GM12891 (cell line): ENCODE data around the gene DGCR2.

Experiments
- DNase-seq: peaks from one replicate; pipeline ENCODE4 v3.0.0; 2011; ENCODE audit warnings: low spot score; ENCODE audit not compliant: insufficient read length
- FAIRE-seq: peaks from 2 replicates; lab custom pipeline; 2011; peaks lifted over from hg19 to GRCh38; lab: Jason Lieb, UNC
- PAX5 ChIP-seq: IDR thresholded peaks from 2 replicates; pipeline ENCODE4 v1.6.1; 2011; ENCODE audit warnings: low read length, moderate library complexity, mild to moderate bottlenecking; ENCODE audit not compliant: insufficient read depth, severe bottlenecking
- POLR2A ChIP-seq: IDR thresholded peaks from 2 replicates; pipeline ENCODE4 v1.6.1; 2011; ENCODE audit warnings: low read depth, low read length, control low read depth
- POLR2AphosphoS5 ChIP-seq: IDR thresholded peaks from 2 replicates; pipeline ENCODE4 v1.6.1; 2011; ENCODE audit warnings: low read depth, low read length, control low read depth
- POU2F2 ChIP-seq: IDR thresholded peaks from 2 replicates; pipeline ENCODE4 v1.6.1; 2011; ENCODE audit warnings: low read depth, mild to moderate bottlenecking, control low read depth, low read length, moderate library complexity
- SPI1 ChIP-seq: IDR thresholded peaks from 2 replicates; pipeline ENCODE4 v1.6.1; 2011; ENCODE audit warnings: low read depth, low read length, control low read depth
- TAF1 ChIP-seq: IDR thresholded peaks from 2 replicates; pipeline ENCODE4 v1.6.1; 2011; ENCODE audit warnings: low read depth, low read length, control low read depth

The DGCR2 gene

DNA sequence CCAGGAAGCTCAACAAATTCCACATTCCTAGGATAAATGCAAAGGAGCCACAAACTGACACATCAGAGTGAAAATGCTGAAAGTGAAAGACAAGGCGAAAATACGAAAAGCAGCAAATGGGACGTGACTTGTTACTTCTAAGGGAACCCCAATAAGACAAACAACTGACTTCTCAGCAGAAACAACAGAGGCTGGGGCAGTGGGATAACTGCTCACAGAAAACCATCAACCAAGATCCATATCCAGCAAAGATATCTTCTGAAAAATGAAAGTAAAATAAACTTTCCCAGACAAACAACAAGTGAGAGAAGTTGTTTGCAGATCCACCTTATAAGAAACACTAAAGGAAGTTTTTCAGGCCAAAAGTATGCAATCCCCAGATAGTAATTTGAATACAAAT is 72.1 kb downstream of the DGCR2 start:
- no peak for DNase-seq
- TF ChIP-seq POLR2A: no peak
- FAIRE-seq: no peak

DNA sequence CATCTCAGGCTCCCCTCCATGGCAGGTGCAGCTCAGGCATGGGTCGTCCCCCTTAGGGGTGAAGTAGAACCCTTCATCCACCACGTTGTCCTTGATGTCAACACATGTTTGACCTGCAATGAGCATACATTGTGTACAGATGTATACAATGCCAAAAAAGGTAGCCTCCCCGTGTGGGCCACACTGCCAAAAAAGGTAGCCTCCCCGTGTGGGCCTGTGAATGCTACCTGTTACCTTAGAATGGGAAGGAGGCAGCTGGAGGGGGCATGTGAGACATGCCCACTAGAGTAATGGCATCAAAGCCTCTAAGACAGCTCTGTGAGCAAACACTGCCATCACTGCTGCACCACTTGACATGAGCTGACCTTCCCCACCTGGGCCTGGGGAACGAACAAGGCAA is 73.7 kb downstream of the DGCR2 start:
- FAIRE-seq: no peak
- TF ChIP-seq POLR2AphosphoS5 (no peak), PAX5 (no peak), POLR2A (no peak), SPI1 (no peak), POU2F2 (no peak), TAF1 (no peak)

DNA sequence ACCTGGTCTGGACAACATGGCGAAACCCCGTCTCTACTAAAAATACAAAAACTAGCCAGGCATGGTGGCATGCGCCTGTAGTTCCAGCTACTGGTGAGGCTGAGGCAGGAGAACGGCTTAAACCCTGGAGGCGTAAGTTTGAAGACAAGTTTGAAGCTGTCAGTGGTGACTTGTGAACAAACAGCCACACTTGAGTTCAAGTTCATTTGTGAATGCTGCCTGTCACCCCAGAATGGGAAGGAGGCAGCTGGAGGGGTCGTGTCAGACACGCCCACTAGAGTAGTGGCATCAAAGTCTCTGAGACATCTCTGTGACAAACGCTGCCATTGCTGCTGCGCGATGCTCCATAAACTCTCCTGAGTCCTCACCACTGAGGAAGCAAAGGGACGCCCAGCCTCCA is 74.2 kb downstream of the DGCR2 start:
- TF ChIP-seq POLR2AphosphoS5 (no peak), POLR2A (no peak), PAX5 (no peak), POU2F2 (no peak), SPI1 (no peak), TAF1 (no peak)
- FAIRE-seq: no peak
- no peak for DNase-seq

More for the DNA sequence above, 73.7 kb downstream of the DGCR2 start:
- DNase-seq: no peak

DNA sequence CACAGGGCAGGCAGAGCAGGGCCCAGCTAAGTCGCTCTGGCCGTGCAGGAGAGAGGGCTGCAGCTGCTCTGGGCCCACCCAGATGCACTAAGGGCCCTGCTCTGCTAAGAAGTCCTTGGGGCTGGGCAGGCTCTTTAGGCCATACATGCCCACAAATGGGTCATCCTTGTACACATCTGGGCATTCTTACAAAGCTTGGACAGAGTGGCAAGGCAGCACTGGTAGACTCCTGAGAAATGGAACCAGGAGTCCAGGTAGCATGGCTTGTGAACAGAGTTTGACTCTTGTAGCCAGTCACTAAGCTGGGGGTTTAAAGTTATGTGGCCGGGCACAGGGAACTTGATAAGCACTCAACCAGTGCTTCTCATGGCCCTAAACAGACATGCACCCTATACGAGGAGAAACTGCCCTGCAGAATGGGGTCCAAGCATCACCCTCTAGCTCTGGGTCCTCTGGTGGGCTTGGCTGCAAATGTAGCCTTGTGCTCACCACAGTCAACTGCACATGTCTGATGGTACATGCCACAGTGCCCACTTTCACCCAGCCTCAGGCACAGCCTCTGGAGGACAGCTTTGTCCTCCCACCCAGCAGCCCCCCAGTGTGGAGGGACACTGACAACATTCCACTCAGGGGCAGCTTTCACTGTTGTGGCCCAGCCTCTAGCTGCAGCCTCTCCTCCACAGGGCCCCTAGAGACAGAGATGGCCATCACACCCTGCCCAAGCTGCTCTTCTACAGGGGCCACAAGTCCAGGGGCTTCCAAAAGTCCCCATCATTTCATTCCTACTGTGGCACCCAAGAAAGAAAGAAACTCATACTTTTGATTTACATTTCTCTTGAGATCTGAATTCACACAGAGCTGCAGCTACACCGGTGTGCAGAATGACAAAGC is 75.2 kb downstream of the DGCR2 start:
- FAIRE-seq (no peak), DNase-seq (no peak)
- TF ChIP-seq POU2F2 (no peak), SPI1 (no peak), TAF1 (no peak), POLR2A (no peak), POLR2AphosphoS5 (no peak)

DNA sequence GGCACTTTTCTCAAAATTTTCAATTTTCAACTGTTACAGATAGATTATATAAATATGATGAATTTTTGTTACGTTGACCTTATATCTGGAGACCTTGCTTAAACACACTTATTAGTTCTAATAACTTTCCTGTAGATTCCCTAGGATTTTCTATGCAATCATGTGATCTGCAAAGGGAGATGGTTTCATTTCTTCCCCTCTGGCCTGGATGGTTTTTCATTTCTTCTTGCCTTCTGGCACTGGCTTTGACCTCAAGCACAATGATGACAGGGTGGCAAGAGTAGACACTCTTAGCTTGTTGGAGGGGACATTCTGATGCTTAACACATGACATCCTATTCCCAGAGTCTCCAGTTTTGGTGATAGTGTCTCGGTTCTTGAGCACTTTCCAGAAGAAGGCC is 75.9 kb downstream of the DGCR2 start:
- DNase-seq (no peak), FAIRE-seq (no peak)
- TF ChIP-seq SPI1 (no peak), PAX5 (no peak), POLR2A (no peak), POLR2AphosphoS5 (no peak), POU2F2 (no peak), TAF1 (no peak)

DNA sequence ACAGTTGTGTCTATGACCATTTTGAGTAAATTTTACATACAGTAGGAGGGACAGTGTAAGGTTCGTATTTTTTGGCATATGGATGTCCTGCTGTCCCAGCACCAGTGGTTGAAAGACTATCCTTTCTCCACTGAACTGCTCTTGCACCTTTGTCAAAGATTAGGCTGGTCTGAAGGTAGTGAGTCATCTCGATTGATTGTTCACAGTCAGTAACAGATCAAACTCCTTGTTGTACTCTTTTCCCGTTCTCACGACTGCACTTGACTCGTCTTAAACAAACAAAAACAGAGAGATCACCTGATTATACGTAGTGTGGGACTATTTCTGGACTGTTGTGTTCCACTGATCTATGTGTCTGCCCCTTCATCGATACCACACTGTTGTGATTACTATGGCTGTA is 77.1 kb downstream of the DGCR2 start:
- no peak for TF ChIP-seq SPI1
- TF ChIP-seq POLR2A: no peak
- TF ChIP-seq PAX5: no peak
- no peak for TF ChIP-seq POU2F2
- TF ChIP-seq TAF1: no peak
- TF ChIP-seq POLR2AphosphoS5: no peak
- FAIRE-seq: no peak
- DNase-seq: no peak

DNA sequence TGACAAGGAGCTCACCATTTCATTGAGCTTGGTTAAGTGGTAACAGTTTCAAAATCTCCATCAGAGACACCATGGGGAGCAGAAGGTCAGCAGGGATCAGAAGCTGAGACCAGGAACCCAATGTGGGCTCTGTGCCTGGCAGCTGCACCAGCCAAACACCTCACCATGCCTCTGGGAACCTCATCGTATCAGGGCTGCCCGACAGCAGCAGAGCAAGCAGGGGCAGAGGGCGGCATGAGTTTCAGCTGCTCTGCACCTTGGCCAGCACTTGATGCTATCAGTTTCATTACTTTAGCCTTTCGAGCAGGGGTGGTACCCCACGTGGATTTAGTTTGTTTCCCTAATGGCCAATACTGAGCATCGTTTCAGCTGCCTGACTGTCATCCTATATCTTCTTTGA is 77.8 kb downstream of the DGCR2 start:
- TF ChIP-seq POU2F2 (no peak), TAF1 (no peak), SPI1 (no peak), POLR2A (no peak), POLR2AphosphoS5 (no peak)
- no peak for FAIRE-seq
- DNase-seq: no peak

DNA sequence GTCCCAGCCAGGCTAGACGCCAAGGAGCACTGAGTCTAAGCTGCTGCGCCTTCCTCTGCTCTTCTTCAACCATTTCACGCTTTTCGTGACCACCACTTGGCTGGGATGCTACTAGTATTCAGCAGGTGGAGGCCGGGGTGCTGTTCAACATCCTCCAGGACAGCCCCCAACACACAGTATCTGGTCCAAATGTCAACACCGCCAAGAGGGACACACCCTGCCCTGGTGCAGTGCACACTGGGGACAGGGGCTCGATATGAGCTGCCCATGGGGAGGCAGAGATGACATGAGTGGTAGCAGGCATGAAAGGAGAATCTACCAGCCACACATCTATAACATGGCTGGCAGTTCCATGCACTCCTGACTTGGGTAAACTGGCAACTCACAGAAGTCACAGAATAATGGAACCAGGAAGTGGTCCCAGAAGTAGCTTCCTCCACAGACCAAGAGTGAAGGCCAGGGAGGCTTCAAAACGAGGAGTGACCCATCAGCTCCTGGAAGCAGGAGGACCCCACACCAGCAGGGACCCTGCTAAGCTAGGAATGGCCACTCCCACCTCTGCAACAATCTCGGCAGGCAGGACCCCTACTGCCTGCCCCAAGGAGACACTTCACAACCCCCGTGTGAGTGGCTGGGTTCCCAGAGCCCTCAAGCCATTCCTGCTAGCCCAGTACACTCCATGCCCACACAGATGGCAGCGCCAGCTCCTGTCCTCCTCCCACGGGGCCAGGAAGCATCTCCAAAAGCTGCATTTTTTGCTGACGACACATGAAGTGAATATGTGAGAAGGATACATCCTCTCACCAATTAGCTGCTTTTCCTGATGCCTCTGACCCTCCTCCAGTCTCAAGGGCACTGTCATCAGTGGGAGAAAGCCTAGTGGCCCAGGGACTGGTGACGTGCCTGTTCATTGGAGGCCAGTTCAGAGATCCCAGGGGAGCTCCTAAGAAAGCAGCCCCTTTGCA is 78.8 kb downstream of the DGCR2 start:
- TF ChIP-seq POLR2A (no peak), POLR2AphosphoS5 (no peak), POU2F2 (no peak), SPI1 (no peak), TAF1 (no peak), PAX5 (no peak)
- DNase-seq (no peak), FAIRE-seq (no peak)

DNA sequence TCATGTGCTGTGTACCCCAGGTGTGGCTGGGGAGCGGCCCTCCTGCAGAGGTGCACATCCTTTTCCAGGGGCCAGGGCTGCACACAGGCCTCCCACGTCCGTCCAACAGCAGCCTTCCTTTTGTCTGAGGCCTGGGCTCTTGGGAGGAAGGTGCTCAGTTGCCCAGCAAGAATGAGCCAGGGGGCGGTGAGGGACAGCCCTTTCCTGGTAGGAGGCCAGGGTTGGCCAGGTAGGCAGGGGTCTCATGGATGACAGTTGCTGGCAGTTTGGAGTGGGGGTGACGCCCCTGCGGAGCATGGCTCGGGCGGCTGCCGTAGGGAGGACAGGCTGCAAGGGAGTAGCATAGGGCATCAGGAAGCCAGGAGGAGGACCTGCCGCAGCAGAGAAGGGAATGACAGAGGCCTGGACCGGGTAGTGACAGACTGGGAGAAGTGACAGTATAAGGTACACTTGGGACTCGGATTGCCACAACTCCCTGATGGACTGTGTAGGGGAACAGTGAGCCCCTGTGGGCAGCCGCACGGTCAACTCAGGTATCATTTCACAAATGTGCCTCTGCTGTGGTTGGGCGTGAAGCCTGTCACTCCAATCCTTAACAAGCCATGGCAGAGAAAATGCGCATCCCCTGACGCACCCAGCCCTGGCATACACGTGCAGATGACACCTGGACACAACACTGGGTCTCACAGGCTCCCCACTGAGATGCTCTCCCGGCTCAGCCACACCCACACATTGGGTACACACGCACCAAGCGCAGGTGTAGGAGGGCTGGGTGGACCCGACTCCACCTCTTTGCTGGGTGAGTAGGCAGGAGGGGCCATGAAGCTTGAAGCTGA is 79.7 kb downstream of the DGCR2 start:
- TF ChIP-seq POU2F2: no peak
- TF ChIP-seq PAX5: no peak
- no peak for TF ChIP-seq POLR2A
- no peak for TF ChIP-seq TAF1
- TF ChIP-seq SPI1: no peak
- no peak for TF ChIP-seq POLR2AphosphoS5
- DNase-seq: no peak
- FAIRE-seq: no peak
